Measurements from ENCODE around the gene COPG2. TPM values are rescaled to one million over a fixed set of nuclear protein-coding genes. Genes with fewer than 3 reads are reported as not detected.
"Not testable (repeated sequence)": the region's sequence is repeated elsewhere in the genome, so short reads cannot be mapped to it uniquely, and the experiment has no call there.

The COPG2 gene
- total RNA-seq, 2 experiments from 2014 or later, result 32.7 to 35.7 TPM

GRCh38 chr7:130642383-130642782, 26.2 kb downstream of the COPG2 start:
- no peak overlapping the region for H3K27ac Mint-ChIP-seq
- H3K27me3 Mint-ChIP-seq (ENCODE audit: low read depth), result no peaks in the 10 kb centered on the region
- no peak overlapping the region for H3K4me3 Mint-ChIP-seq
- H3K36me3 Mint-ChIP-seq (ENCODE audit: low read depth), result peaks cover 32% of the 10 kb centered on the region
- peaks cover 18% of the 10 kb centered on the region for H3K4me1 Mint-ChIP-seq (ENCODE audit: low read depth)
- intact Hi-C loops (cut with micrococcal nuclease), result loop anchor here (10.0 kb wide), 2 partner anchors 372 to 1208 kb away; partner anchors contain the start of gene STRIP2
- DNase-seq, result no peak
- H3K9me3 Mint-ChIP-seq, result peaks cover 8% of the 10 kb centered on the region
- CTCF ChIA-PET, result no interaction called here

- H3K36me3 Mint-ChIP-seq (ENCODE audit: low read depth), result peaks cover 31% of the 10 kb centered on the region
- peak overlapping the region; percentile 65 for H3K27ac Mint-ChIP-seq
- no peak for DNase-seq
- H3K9me3 Mint-ChIP-seq, result peaks cover 12% of the 10 kb centered on the region
- H3K4me1 Mint-ChIP-seq (ENCODE audit: low read depth), result peaks cover 18% of the 10 kb centered on the region
- no peak overlapping the region for H3K4me3 Mint-ChIP-seq
- intact Hi-C loops (cut with micrococcal nuclease), result loop anchor here (1.0 to 10.0 kb wide), 7 partner anchors 8 to 1207 kb away; partner anchors contain the start of gene STRIP2
- CTCF ChIA-PET, result interaction anchor here (0.7 to 0.8 kb wide), 2 partner anchors 8 to 54 kb away, joined by 3 to 4 read pairs; no protein-coding TSS in a partner anchor
- no peaks in the 10 kb centered on the region for H3K27me3 Mint-ChIP-seq (ENCODE audit: low read depth)
These were observed 27.1 kb downstream of the COPG2 start for GRCh38 chr7:130641497-130641896.

DNA sequence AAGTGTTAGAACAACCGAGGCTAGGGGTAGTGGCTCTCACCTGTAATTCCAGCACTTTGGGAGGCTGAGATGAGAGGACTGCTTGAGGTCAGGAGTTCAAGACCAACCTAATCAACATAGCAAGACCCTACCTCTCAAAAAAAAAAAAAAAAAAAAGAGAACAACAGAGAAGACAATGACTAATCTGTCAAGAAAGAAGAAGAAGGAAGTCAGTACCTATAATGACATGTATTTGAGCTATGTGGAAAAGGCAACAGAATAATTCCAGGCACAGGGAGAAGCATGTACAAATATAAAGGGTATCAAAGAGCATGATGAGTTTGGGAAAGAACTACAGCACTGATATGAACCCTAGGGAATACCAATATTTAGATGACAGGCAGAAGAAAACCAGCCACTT, 27.5 kb downstream of the COPG2 start:
- CTCF ChIA-PET, result interaction anchor here (0.7 to 0.8 kb wide), 2 partner anchors 8 to 54 kb away, joined by 3 to 4 read pairs; no protein-coding TSS in a partner anchor
- DNase-seq, result no peak
- H3K27ac Mint-ChIP-seq, result peak overlapping the region; percentile 65
- intact Hi-C loops (cut with micrococcal nuclease), result loop anchor here (1.0 to 10.0 kb wide), 7 partner anchors 8 to 1206 kb away; partner anchors contain the start of gene STRIP2
- H3K4me1 Mint-ChIP-seq (ENCODE audit: low read depth), result peaks cover 18% of the 10 kb centered on the region
- H3K36me3 Mint-ChIP-seq (ENCODE audit: low read depth), result peaks cover 29% of the 10 kb centered on the region
- H3K9me3 Mint-ChIP-seq, result peaks cover 13% of the 10 kb centered on the region
- H3K27me3 Mint-ChIP-seq (ENCODE audit: low read depth), result no peaks in the 10 kb centered on the region
- H3K4me3 Mint-ChIP-seq, result no peak overlapping the region

DNA sequence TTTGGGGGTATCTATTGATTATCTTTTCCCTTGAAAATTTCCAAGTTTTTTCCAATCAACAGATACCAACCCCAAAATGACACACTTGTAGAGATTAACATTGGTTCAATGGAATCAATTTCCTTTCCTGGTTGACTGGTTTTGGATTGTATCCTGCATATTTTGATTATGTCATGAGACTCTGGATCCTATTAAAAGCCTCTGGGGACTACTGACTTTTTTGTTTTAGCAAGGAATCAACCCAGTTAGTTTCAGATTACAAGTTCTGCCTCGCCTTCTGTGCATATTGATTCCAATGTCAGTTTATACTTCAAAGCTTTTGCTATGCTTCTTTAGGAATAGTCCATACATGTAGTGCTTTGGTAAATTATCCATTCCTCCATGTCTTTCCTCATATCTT, 29.2 kb downstream of the COPG2 start:
- no peaks in the 10 kb centered on the region for H3K27me3 Mint-ChIP-seq (ENCODE audit: low read depth)
- no peak overlapping the region for H3K27ac Mint-ChIP-seq
- intact Hi-C loops (cut with micrococcal nuclease), result no loop called here
- DNase-seq, result no peak
- H3K4me1 Mint-ChIP-seq (ENCODE audit: low read depth), result peaks cover 18% of the 10 kb centered on the region
- H3K4me3 Mint-ChIP-seq, result no peak overlapping the region
- CTCF ChIA-PET, result interaction anchor here (0.6 kb wide), 1 partner anchor 41 kb away, joined by 3 read pairs; no protein-coding TSS in a partner anchor
- peaks cover 21% of the 10 kb centered on the region for H3K9me3 Mint-ChIP-seq
- peaks cover 21% of the 10 kb centered on the region for H3K36me3 Mint-ChIP-seq (ENCODE audit: low read depth)

DNA sequence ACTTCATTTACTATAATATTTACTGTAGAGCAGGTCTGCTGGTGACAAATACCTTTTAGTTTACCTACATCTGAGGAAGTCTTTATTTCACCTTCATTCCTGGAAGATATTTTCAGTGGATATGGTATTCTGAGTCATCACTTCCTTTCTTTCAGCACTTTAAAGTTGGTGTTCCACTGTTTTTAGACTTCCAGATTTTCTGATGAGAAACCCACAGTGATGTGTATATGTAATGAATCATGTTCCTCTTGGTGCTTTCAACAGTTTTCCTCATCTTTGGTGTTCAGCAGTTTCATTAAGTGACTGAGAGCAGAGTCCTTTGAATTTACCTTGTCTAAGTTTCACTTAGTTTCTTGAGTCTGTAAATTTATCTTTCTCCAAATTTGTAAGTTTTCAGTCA, 36.4 kb downstream of the COPG2 start:
- H3K4me3 Mint-ChIP-seq, result no peak overlapping the region
- intact Hi-C loops (cut with micrococcal nuclease), result no loop called here
- H3K36me3 Mint-ChIP-seq (ENCODE audit: low read depth), result peaks cover 12% of the 10 kb centered on the region
- peaks cover 48% of the 10 kb centered on the region for H3K9me3 Mint-ChIP-seq
- H3K27ac Mint-ChIP-seq, result no peak overlapping the region
- DNase-seq, result no peak
- CTCF ChIA-PET, result no interaction called here
- peaks cover 3% of the 10 kb centered on the region for H3K4me1 Mint-ChIP-seq (ENCODE audit: low read depth)
- H3K27me3 Mint-ChIP-seq (ENCODE audit: low read depth), result no peaks in the 10 kb centered on the region

DNA sequence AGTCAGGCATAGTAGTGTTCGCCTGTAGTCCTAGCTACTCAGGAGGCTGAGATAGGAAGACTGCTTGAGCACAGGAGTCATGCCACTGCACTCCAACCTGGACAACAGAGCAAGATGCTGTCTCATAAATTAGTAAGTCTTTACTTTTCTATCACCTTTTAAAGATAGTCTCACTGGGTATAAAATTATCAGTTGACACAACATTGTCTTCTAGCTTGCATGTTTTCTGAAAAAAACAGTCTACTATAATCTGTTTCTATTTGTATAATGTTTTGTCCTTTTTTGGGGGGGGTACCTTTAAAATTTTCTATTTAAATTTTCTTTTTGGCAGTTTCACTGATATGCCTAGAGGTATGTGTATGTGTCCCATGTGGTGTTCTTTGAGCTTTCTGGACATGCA, 39.6 kb downstream of the COPG2 start:
- DNase-seq, result no peak
- CTCF ChIA-PET, result interaction anchor here (0.6 kb wide), 1 partner anchor 70 kb away, joined by 4 read pairs; no protein-coding TSS in a partner anchor
- intact Hi-C loops (cut with micrococcal nuclease), result no loop called here
- Mint-ChIP-seq H3K27ac (no peak overlapping the region), H3K27me3 (ENCODE audit: low read depth) (no peaks in the 10 kb centered on the region), H3K9me3 (peaks cover 53% of the 10 kb centered on the region), H3K36me3 (ENCODE audit: low read depth) (peaks cover 24% of the 10 kb centered on the region), H3K4me3 (no peak overlapping the region), H3K4me1 (ENCODE audit: low read depth) (peaks cover 3% of the 10 kb centered on the region)

GRCh38 chr7:130627775-130628174, 40.8 kb downstream of the COPG2 start:
- H3K27me3 Mint-ChIP-seq (ENCODE audit: low read depth), result no peaks in the 10 kb centered on the region
- peaks cover 3% of the 10 kb centered on the region for H3K4me1 Mint-ChIP-seq (ENCODE audit: low read depth)
- CTCF ChIA-PET, result no interaction called here
- H3K27ac Mint-ChIP-seq, result no peak overlapping the region
- H3K9me3 Mint-ChIP-seq, result peaks cover 45% of the 10 kb centered on the region
- H3K4me3 Mint-ChIP-seq, result no peak overlapping the region
- intact Hi-C loops (cut with micrococcal nuclease), result no loop called here
- peaks cover 24% of the 10 kb centered on the region for H3K36me3 Mint-ChIP-seq (ENCODE audit: low read depth)
- no peak for DNase-seq

DNA sequence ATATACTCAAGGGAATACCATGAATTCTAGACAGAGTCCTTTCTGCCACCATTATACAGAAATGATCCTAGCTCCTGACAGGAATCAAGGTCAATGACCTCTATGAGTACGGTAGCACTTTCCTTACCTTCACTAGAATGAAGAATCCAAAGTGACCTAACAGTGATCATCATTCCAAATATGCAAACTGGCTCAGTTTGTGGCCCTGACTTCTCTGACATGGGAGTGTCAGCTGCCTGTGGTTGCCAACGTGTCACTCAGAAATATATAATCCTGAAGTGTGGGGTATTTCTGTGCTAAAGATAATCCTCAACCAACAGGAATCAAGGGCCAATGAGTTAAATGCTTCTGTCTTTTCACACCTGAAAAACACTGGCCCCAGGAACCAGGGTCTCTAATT, 45.7 kb downstream of the COPG2 start:
- CTCF ChIA-PET, result interaction anchor here (0.6 kb wide), 1 partner anchor 533 kb away, joined by 3 read pairs; no protein-coding TSS in a partner anchor
- Mint-ChIP-seq H3K36me3 (ENCODE audit: low read depth) (peaks cover 20% of the 10 kb centered on the region), H3K4me3 (no peak overlapping the region), H3K27ac (no peak overlapping the region), H3K9me3 (peaks cover 25% of the 10 kb centered on the region), H3K27me3 (ENCODE audit: low read depth) (no peaks in the 10 kb centered on the region), H3K4me1 (ENCODE audit: low read depth) (no peaks in the 10 kb centered on the region)
- DNase-seq, result no peak
- intact Hi-C loops (cut with micrococcal nuclease), result no loop called here

GRCh38 chr7:130615583-130615982, 53.0 kb downstream of the COPG2 start:
- no peak overlapping the region for H3K27ac Mint-ChIP-seq
- H3K27me3 Mint-ChIP-seq (ENCODE audit: low read depth), result no peaks in the 10 kb centered on the region
- H3K9me3 Mint-ChIP-seq, result peaks cover 2% of the 10 kb centered on the region
- H3K4me3 Mint-ChIP-seq, result no peak overlapping the region
- DNase-seq, result no peak
- peaks cover 22% of the 10 kb centered on the region for H3K36me3 Mint-ChIP-seq (ENCODE audit: low read depth)
- CTCF ChIA-PET, result no interaction called here
- intact Hi-C loops (cut with micrococcal nuclease), result loop anchor here (10.0 kb wide), 1 partner anchor 51 kb away; no protein-coding TSS in a partner anchor
- no peaks in the 10 kb centered on the region for H3K4me1 Mint-ChIP-seq (ENCODE audit: low read depth)

- no peaks in the 10 kb centered on the region for H3K27me3 Mint-ChIP-seq (ENCODE audit: low read depth)
- H3K9me3 Mint-ChIP-seq, result peaks cover 2% of the 10 kb centered on the region
These were observed 54.1 kb downstream of the COPG2 start for GRCh38 chr7:130614449-130614848.

GRCh38 chr7:130611218-130611617, 57.3 kb downstream of the COPG2 start:
- H3K9me3 Mint-ChIP-seq, result peaks cover 8% of the 10 kb centered on the region
- peaks cover 56% of the 10 kb centered on the region for H3K36me3 Mint-ChIP-seq (ENCODE audit: low read depth)
- H3K27me3 Mint-ChIP-seq (ENCODE audit: low read depth), result no peaks in the 10 kb centered on the region
- no peak overlapping the region for H3K27ac Mint-ChIP-seq
- H3K4me1 Mint-ChIP-seq (ENCODE audit: low read depth), result no peaks in the 10 kb centered on the region
- CTCF ChIA-PET, result no interaction called here
- intact Hi-C loops (cut with micrococcal nuclease), result loop anchor here (10.0 kb wide), 1 partner anchor 46 kb away; no protein-coding TSS in a partner anchor
- no peak for DNase-seq
- no peak overlapping the region for H3K4me3 Mint-ChIP-seq

More at GRCh38 chr7:130614449-130614848, 54.1 kb downstream of the COPG2 start:
- CTCF ChIA-PET, result no interaction called here
- DNase-seq, result no peak
- Mint-ChIP-seq H3K27ac (no peak overlapping the region), H3K4me1 (ENCODE audit: low read depth) (no peaks in the 10 kb centered on the region), H3K4me3 (no peak overlapping the region), H3K36me3 (ENCODE audit: low read depth) (peaks cover 29% of the 10 kb centered on the region)
- intact Hi-C loops (cut with micrococcal nuclease), result loop anchor here (10.0 kb wide), 1 partner anchor 50 kb away; no protein-coding TSS in a partner anchor

GRCh38 chr7:130607066-130607465, 61.5 kb downstream of the COPG2 start:
- DNase-seq; H3K4me3 Mint-ChIP-seq; H3K4me1 Mint-ChIP-seq (ENCODE audit: low read depth); H3K27me3 Mint-ChIP-seq (ENCODE audit: low read depth); H3K9me3 Mint-ChIP-seq; H3K27ac Mint-ChIP-seq; intact Hi-C loops (cut with micrococcal nuclease): not testable (repeated sequence)
- CTCF ChIA-PET, result interaction anchor here (1.0 kb wide), 1 partner anchor 9 kb away, joined by 3 read pairs; no protein-coding TSS in a partner anchor
- peaks cover 59% of the 10 kb centered on the region for H3K36me3 Mint-ChIP-seq (ENCODE audit: low read depth)

DNA sequence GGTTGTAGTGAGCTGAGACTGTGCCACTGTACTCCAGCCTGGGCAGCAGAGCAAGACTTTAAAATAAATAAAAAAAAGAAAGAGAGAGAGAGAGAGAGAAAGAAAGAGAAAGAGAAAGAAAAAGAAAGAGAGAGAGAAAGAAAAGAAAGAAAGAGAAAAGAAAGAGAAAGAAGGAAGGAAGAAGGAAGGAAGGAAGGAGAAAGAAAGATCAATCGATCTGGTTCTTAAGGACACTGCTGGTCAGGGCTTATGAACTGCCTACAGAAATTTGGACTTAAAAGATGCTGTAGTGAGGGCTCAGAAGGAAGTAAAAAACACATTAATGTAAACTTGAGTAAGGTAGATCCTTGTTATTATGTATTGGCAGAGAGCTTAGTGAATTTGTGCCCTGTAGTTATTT, 62.4 kb downstream of the COPG2 start:
- Mint-ChIP-seq H3K9me3 (peaks cover 8% of the 10 kb centered on the region), H3K4me3 (no peak overlapping the region), H3K4me1 (ENCODE audit: low read depth) (no peaks in the 10 kb centered on the region), H3K27ac (no peak overlapping the region), H3K36me3 (ENCODE audit: low read depth) (peaks cover 57% of the 10 kb centered on the region), H3K27me3 (ENCODE audit: low read depth) (no peaks in the 10 kb centered on the region)
- CTCF ChIA-PET, result interaction anchor here (1.0 kb wide), 1 partner anchor 10 kb away, joined by 3 read pairs; no protein-coding TSS in a partner anchor
- intact Hi-C loops (cut with micrococcal nuclease), result no loop called here
- no peak for DNase-seq
